HCT116 (cell line): ENCODE data around the gene ANKRD55. TPM values are rescaled to one million over a fixed set of nuclear protein-coding genes. Genes with fewer than 3 reads are reported as not detected.

Experiments
- ATAC-seq: fragments of 200-7000 bp; cut with Tn5 transposase; 2 replicates; pipeline ENCODE4 v1.9.1; 2020; ENCODE audit warnings: mild to moderate bottlenecking, moderate library complexity
- BruUV-seq: library from RNA; stranded (reverse); fragments of 400-500 nt; replicated peaks from 2 replicates; lab custom pipeline; 2021; lab: Mats Ljungman, UMichigan
- CTCF ChIA-PET: fragments of 300-600 bp; sonication (Branson Sonifier 250); formaldehyde crosslinking; loops from one replicate; lab custom pipeline; 2021; ENCODE audit warnings: antibody characterized with exemption; lab: Charles Lee
- POLR2A ChIA-PET: fragments of 300-600, 350-600 bp; sonication (Branson Sonifier 250); formaldehyde crosslinking; loops from one replicate; lab custom pipeline; 2021; ENCODE audit warnings: antibody characterized with exemption; lab: Charles Lee
- RAD21 ChIA-PET, 2 experiments: fragments of 300-600 bp; sonication (Branson Sonifier 250); formaldehyde crosslinking; loops; one replicate each; lab custom pipeline; 2023; ENCODE audit warnings: low total read pairs in 2 of 2; ENCODE audit not compliant: uncharacterized antibody in 2 of 2, unreplicated experiment in 2 of 2, low non-redundant PET in 1 of 2; lab: Charles Lee
- DNase-seq: peaks from one replicate; pipeline ENCODE4 v3.0.0-alpha.2; 2010; ENCODE audit warnings: low read depth, low spot score
- H2AFZ ChIP-seq: fragments of 200-600 bp; shearing (Covaris generic), sonication (generic); 2 replicates; pipeline ENCODE4 v1.6.1; 2017; ENCODE audit warnings: low read depth, mixed run types, mixed read lengths, antibody characterized with exemption, low read length; ENCODE audit not compliant: poor library complexity, severe bottlenecking
- H3K27ac ChIP-seq: 2 replicates; pipeline ENCODE4 v1.5.1; 2012; ENCODE audit warnings: low read depth, low read length
- H3K27me3 ChIP-seq: fragments of 200-600 bp; sonication (generic); 2 replicates; pipeline ENCODE4 v1.6.1; 2016; ENCODE audit warnings: mixed run types, low read length, mixed read lengths; ENCODE audit not compliant: insufficient read depth
- H3K36me3 ChIP-seq, 2 experiments: fragments of 200-500 bp in 1 of 2; fragments of 200-600 bp in 1 of 2; sonication (Bioruptor generic) in 1 of 2; sonication (generic) in 1 of 2; 2 replicates each; pipeline versions ENCODE4 v1.5.1 to v1.6.1; 2014 to 2016; ENCODE audit warnings: low read length in 2 of 2, inconsistent platforms in 1 of 2, mixed read lengths in 1 of 2, mixed run types in 1 of 2; ENCODE audit not compliant: insufficient read depth in 2 of 2, control insufficient read depth in 1 of 2
- H3K4me1 ChIP-seq, 2 experiments: fragments of 200-600 bp in 1 of 2; sonication (generic) in 1 of 2; 2 replicates each; pipeline versions ENCODE4 v1.5.1 to v1.6.1; 2012 to 2017; ENCODE audit warnings: low read length in 2 of 2, inconsistent platforms in 1 of 2, mild to moderate bottlenecking in 1 of 2, mixed read lengths in 1 of 2, mixed run types in 1 of 2, moderate library complexity in 1 of 2; ENCODE audit not compliant: insufficient read depth in 2 of 2, control insufficient read depth in 1 of 2
- H3K4me2 ChIP-seq: fragments of 200-600 bp; sonication (generic); 2 replicates; pipeline ENCODE4 v1.6.1; 2017; ENCODE audit warnings: mixed run types, low read length, mixed read lengths
- H3K4me3 ChIP-seq, 2 experiments: fragments of 200-600 bp in 1 of 2; sonication (generic) in 1 of 2; replicated peaks in 1 of 2; 2 replicates each; pipeline ENCODE4 v1.5.1; 2011 to 2016; ENCODE audit warnings: low read length in 2 of 2, control low read depth in 1 of 2, low read depth in 1 of 2, mild to moderate bottlenecking in 1 of 2, mixed read lengths in 1 of 2, mixed run types in 1 of 2
- H3K79me2 ChIP-seq: fragments of 200-600 bp; sonication (generic); 2 replicates; pipeline ENCODE4 v1.6.1; 2017; ENCODE audit warnings: mild to moderate bottlenecking, mixed run types, low read length, moderate library complexity, mixed read lengths; ENCODE audit not compliant: insufficient read depth
- H3K9ac ChIP-seq: fragments of 200-600 bp; sonication (generic); 2 replicates; pipeline ENCODE4 v1.6.1; 2016; ENCODE audit warnings: low read length, mixed read lengths
- H3K9me2 ChIP-seq: fragments of 200-600 bp; sonication (generic), shearing (Covaris generic); 2 replicates; pipeline ENCODE4 v1.6.1; 2017; ENCODE audit warnings: mixed run types, mild to moderate bottlenecking, moderate library complexity; ENCODE audit not compliant: insufficient read depth
- H3K9me3 ChIP-seq, 2 experiments: fragments of 200-500 bp in 1 of 2; fragments of 200-600 bp in 1 of 2; sonication (Bioruptor generic) in 1 of 2; sonication (generic) in 1 of 2; 2 replicates each; pipeline ENCODE4 v1.6.1; 2014 to 2017; ENCODE audit warnings: low read length in 2 of 2, mixed read lengths in 2 of 2, inconsistent platforms in 1 of 2, low read depth in 1 of 2, mild to moderate bottlenecking in 1 of 2, mixed run types in 1 of 2, moderate library complexity in 1 of 2; ENCODE audit not compliant: control insufficient read depth in 1 of 2, insufficient read depth in 1 of 2
- H4K20me1 ChIP-seq: fragments of 200-600 bp; sonication (generic), shearing (Covaris generic); 2 replicates; pipeline ENCODE4 v1.6.1; 2017; ENCODE audit warnings: mixed run types, mild to moderate bottlenecking, moderate library complexity; ENCODE audit not compliant: insufficient read depth
- CBX3 ChIP-seq: IDR thresholded peaks from 2 replicates; pipeline ENCODE4 v1.6.1; 2012; ENCODE audit warnings: low read depth
- CEBPB ChIP-seq: IDR thresholded peaks from 2 replicates; pipeline ENCODE4 v1.6.1; 2012; ENCODE audit warnings: low read depth
- CTCF ChIP-seq, 3 experiments: fragments of 200-600 bp in 1 of 3; sonication (generic) in 1 of 3; IDR thresholded peaks in 2 of 3; conservative IDR thresholded peaks in 1 of 3; 2 replicates each; pipeline ENCODE4 v1.5.1; 2012 to 2017; ENCODE audit warnings: low read depth in 2 of 3, low read length in 2 of 3, antibody characterized with exemption in 1 of 3, borderline replicate concordance in 1 of 3, control low read depth in 1 of 3, mild to moderate bottlenecking in 1 of 3, mixed read lengths in 1 of 3, mixed run types in 1 of 3, moderate library complexity in 1 of 3; ENCODE audit not compliant: insufficient read depth in 1 of 3
- EZH2 ChIP-seq: fragments of 200-600 bp; sonication (generic); IDR thresholded peaks from 2 replicates; pipeline ENCODE4 v1.6.1; 2017; ENCODE audit warnings: antibody characterized with exemption, mixed run types
- EZH2phosphoT487 ChIP-seq: fragments of 200-600 bp; IDR thresholded peaks from 2 replicates; pipeline ENCODE4 v1.6.1; 2018; ENCODE audit warnings: antibody characterized with exemption, borderline replicate concordance
- FOSL1 ChIP-seq: IDR thresholded peaks from 2 replicates; pipeline ENCODE4 v1.6.1; 2012; ENCODE audit warnings: low read depth
- JUND ChIP-seq: IDR thresholded peaks from 2 replicates; pipeline ENCODE4 v1.6.1; 2012
- POLR2A ChIP-seq: IDR thresholded peaks from 2 replicates; pipeline ENCODE4 v1.7.0; 2011; ENCODE audit warnings: borderline replicate concordance; ENCODE audit not compliant: insufficient read depth, insufficient read length; ENCODE audit errors: extremely low read depth
- POLR2AphosphoS5 ChIP-seq: IDR thresholded peaks from 2 replicates; pipeline ENCODE4 v1.6.1; 2011; ENCODE audit warnings: mild to moderate bottlenecking, low read depth, low read length, moderate library complexity
- REST ChIP-seq: IDR thresholded peaks from 2 replicates; pipeline ENCODE4 v1.6.1; 2012; ENCODE audit warnings: low read depth
- SP1 ChIP-seq: IDR thresholded peaks from 2 replicates; pipeline ENCODE4 v1.6.1; 2012; ENCODE audit warnings: low read depth
- SRF ChIP-seq: IDR thresholded peaks from 2 replicates; pipeline ENCODE4 v1.6.1; 2012; ENCODE audit warnings: low read depth
- ZBTB33 ChIP-seq: IDR thresholded peaks from 2 replicates; pipeline ENCODE4 v1.6.1; 2011; ENCODE audit warnings: mild to moderate bottlenecking, low read length, moderate library complexity; ENCODE audit not compliant: insufficient replicate concordance; ENCODE audit errors: extremely low read depth
- ZFX ChIP-seq: fragments of 450-650 bp; IDR thresholded peaks from 2 replicates; pipeline ENCODE4 v1.6.1; 2017
- intact Hi-C: fragments of 100-400 bp; cut with micrococcal nuclease; formaldehyde crosslinking; loops from 2 replicates; pipeline ENCODE4 v1.10.0; 2022
- total RNA-seq: library from RNA; stranded (reverse); gene quantifications from one replicate; pipeline ENCODE4 v1.2.1, GENCODE V29; 2021; ENCODE audit not compliant: unreplicated experiment

ANKRD55 gene
- total RNA-seq, 1 experiment from 2014 or later: not detected

GRCh38 chr5:56176871-56177533 is 56.1 kb downstream of the ANKRD55 start:
- intact Hi-C loops: no loop called here
- RAD21 ChIA-PET: no interaction called here
- H3K4me1 ChIP-seq: peaks cover 4 to 12% of the 10 kb centered on the region in 2 experiments; a peak in 3 of 4 replicates

More at GRCh38 chr5:56176871-56177533, 56.1 kb downstream of the ANKRD55 start:
- Histone ChIP-seq H3K4me2 (no peak overlapping the region), H3K9ac (no peak overlapping the region), H2AFZ (no peak overlapping the region), H3K36me3 (no peaks in the 10 kb centered on the region), H3K27me3 (no peaks in the 10 kb centered on the region), H4K20me1 (no peaks in the 10 kb centered on the region), H3K4me3 (no peak overlapping the region), H3K27ac (no peak overlapping the region), H3K79me2 (no peaks in the 10 kb centered on the region), H3K9me3 (no peaks in the 10 kb centered on the region), H3K9me2 (no peaks in the 10 kb centered on the region)
- CTCF ChIA-PET: no interaction called here
- POLR2A ChIA-PET: no interaction called here
- DNase-seq (no peak), ATAC-seq (no peak)
- TF ChIP-seq REST: no peak
- TF ChIP-seq CTCF (IDR thresholded peaks at IDR 0.05 in 2 of 3, conservative IDR thresholded peaks at IDR 0.05 in 1 of 3; ENCODE audit: borderline replicate concordance in 1 of 3, insufficient read depth in 1 of 3, low read depth in 2 of 3, low read length in 2 of 3): no peak
- no peak for TF ChIP-seq EZH2
- TF ChIP-seq ZBTB33: no peak
- TF ChIP-seq ZFX: no peak
- no peak for TF ChIP-seq EZH2phosphoT487
- TF ChIP-seq SRF: no peak
- no peak for TF ChIP-seq JUND
- TF ChIP-seq POLR2A: no peak
- no peak for TF ChIP-seq FOSL1
- TF ChIP-seq CEBPB: no peak
- no peak for TF ChIP-seq SP1
- no peak for TF ChIP-seq CBX3
- TF ChIP-seq POLR2AphosphoS5: no peak
- BruUV-seq: no TSS peak
